Neural cell (in vitro differentiated cells): ENCODE results near the gene PLET1. TPM values are rescaled to one million over a fixed set of nuclear protein-coding genes. Genes with fewer than 3 reads are reported as not detected.

Experiments
- H2AFZ ChIP-seq: fragments of 200-600, 300-800 bp; sonication (generic), shearing (Covaris generic); 2 replicates; pipeline ENCODE4 v1.6.0; 2014; ENCODE audit warnings: low read depth, mild to moderate bottlenecking, antibody characterized with exemption, low read length, moderate library complexity
- H3F3A ChIP-seq: fragments of 200-600 bp; shearing (Covaris generic); 2 replicates; pipeline ENCODE4 v1.6.1; 2016; ENCODE audit warnings: mild to moderate bottlenecking, moderate library complexity, mixed read lengths, antibody characterized with exemption, low read length; ENCODE audit not compliant: insufficient read depth, poor library complexity, severe bottlenecking
- H3K27ac ChIP-seq: fragments of 200-600, 300-800 bp; sonication (generic), shearing (Covaris generic); 2 replicates; pipeline ENCODE4 v1.5.1; 2014; ENCODE audit warnings: mild to moderate bottlenecking, low read length, moderate library complexity
- H3K27me3 ChIP-seq: fragments of 300-800, 200-600 bp; sonication (generic), shearing (Covaris generic); 2 replicates; pipeline ENCODE4 v1.6.0; 2014; ENCODE audit warnings: mild to moderate bottlenecking, low read depth, low read length, moderate library complexity; ENCODE audit not compliant: insufficient read depth
- H3K36me3 ChIP-seq: fragments of 300-800, 200-600 bp; sonication (generic), shearing (Covaris generic); 2 replicates; pipeline ENCODE4 v1.5.1; 2014; ENCODE audit warnings: mild to moderate bottlenecking, antibody characterized with exemption, low read length, moderate library complexity; ENCODE audit not compliant: insufficient read depth
- H3K4me2 ChIP-seq: fragments of 300-800, 200-600 bp; sonication (generic), shearing (Covaris generic); 2 replicates; pipeline ENCODE4 v1.6.0; 2014; ENCODE audit warnings: mild to moderate bottlenecking, low read length
- H3K4me3 ChIP-seq: fragments of 300-800, 200-600 bp; sonication (generic), shearing (Covaris generic); 2 replicates; pipeline ENCODE4 v1.5.1; 2014; ENCODE audit warnings: mild to moderate bottlenecking, low read length, moderate library complexity
- H3K79me2 ChIP-seq: fragments of 200-600 bp; shearing (Covaris generic); replicated peaks from 2 replicates; pipeline ENCODE4 v1.6.0; 2014; ENCODE audit warnings: mild to moderate bottlenecking, low read length, moderate library complexity; ENCODE audit not compliant: insufficient read depth
- H3K9ac ChIP-seq: fragments of 300-800, 200-600 bp; sonication (generic), shearing (Covaris generic); 2 replicates; pipeline ENCODE4 v1.6.1; 2016; ENCODE audit warnings: mild to moderate bottlenecking, low read length, mixed read lengths
- H3K9me2 ChIP-seq: fragments of 200-600 bp; shearing (Covaris generic); 2 replicates; pipeline ENCODE4 v1.6.1; 2016; ENCODE audit warnings: mild to moderate bottlenecking, low read length, mixed read lengths; ENCODE audit not compliant: insufficient read depth
- H3K9me3 ChIP-seq: fragments of 200-600, 300-800 bp; sonication (generic), shearing (Covaris generic); 2 replicates; pipeline ENCODE4 v1.6.1; 2016; ENCODE audit warnings: mild to moderate bottlenecking, mixed run types, low read length, moderate library complexity, mixed read lengths
- H4K20me1 ChIP-seq: fragments of 200-600 bp; shearing (Covaris generic); 2 replicates; pipeline ENCODE4 v1.6.1; 2016; ENCODE audit warnings: mild to moderate bottlenecking, mixed run types; ENCODE audit not compliant: insufficient read depth
- CTCF ChIP-seq: fragments of 450-650 bp; IDR thresholded peaks from 2 replicates; pipeline ENCODE4 v1.5.1; 2014; ENCODE audit warnings: antibody characterized with exemption, mild to moderate bottlenecking, moderate library complexity; ENCODE audit not compliant: poor library complexity, severe bottlenecking
- EP300 ChIP-seq: fragments of 450-650 bp; conservative IDR thresholded peaks from 2 replicates; pipeline ENCODE4 v1.6.1; 2014; ENCODE audit warnings: antibody characterized with exemption, mild to moderate bottlenecking, moderate library complexity; ENCODE audit not compliant: poor library complexity, severe bottlenecking
- EZH2 ChIP-seq: fragments of 200-600, 300-800 bp; shearing (Covaris generic), sonication (generic); IDR thresholded peaks from 2 replicates; pipeline ENCODE4 v1.6.1; 2014; ENCODE audit warnings: antibody characterized with exemption, low read length, borderline replicate concordance, mild to moderate bottlenecking; ENCODE audit not compliant: insufficient read depth, poor library complexity, severe bottlenecking
- MXI1 ChIP-seq: fragments of 450-650 bp; conservative IDR thresholded peaks from 2 replicates; pipeline ENCODE4 v1.6.1; 2014; ENCODE audit warnings: antibody characterized with exemption, mild to moderate bottlenecking; ENCODE audit not compliant: poor library complexity, severe bottlenecking
- POLR2AphosphoS5 ChIP-seq: IDR thresholded peaks from 2 replicates; pipeline ENCODE4 v1.6.1; 2012
- RAD21 ChIP-seq: fragments of 450-650 bp; conservative IDR thresholded peaks from 2 replicates; pipeline ENCODE4 v1.6.1; 2014; ENCODE audit warnings: antibody characterized with exemption, mild to moderate bottlenecking, moderate library complexity
- REST ChIP-seq: IDR thresholded peaks from 2 replicates; pipeline ENCODE4 v1.6.1; 2012; ENCODE audit warnings: borderline replicate concordance
- SMC3 ChIP-seq: fragments of 450-650 bp; conservative IDR thresholded peaks from 2 replicates; pipeline ENCODE4 v1.6.1; 2014; ENCODE audit warnings: antibody characterized with exemption, mild to moderate bottlenecking, moderate library complexity; ENCODE audit not compliant: poor library complexity
- TAF1 ChIP-seq: IDR thresholded peaks from 2 replicates; pipeline ENCODE4 v1.6.1; 2012; ENCODE audit warnings: low read depth
- polyA plus RNA-seq: library from polyadenylated mRNA; depleted of rRNA; stranded (reverse); fragments of >200 nt; gene quantifications from 2 replicates; pipeline ENCODE4 v1.2.3, GENCODE V29; 2014

Gene PLET1
- polyA plus RNA-seq, 1 donor from 2014 or later: not detected

- Histone ChIP-seq H3K9me2 (no peaks in the 10 kb centered on the region), H3K4me2 (no peak overlapping the region), H4K20me1 (no peaks in the 10 kb centered on the region), H3K9me3 (no peaks in the 10 kb centered on the region), H3F3A (no peaks in the 10 kb centered on the region), H3K4me3 (no peak overlapping the region), H2AFZ (no peak overlapping the region), H3K27ac (no peak overlapping the region), H3K27me3 (no peaks in the 10 kb centered on the region), H3K36me3 (no peaks in the 10 kb centered on the region), H3K79me2 (no peaks in the 10 kb centered on the region), H3K9ac (no peak overlapping the region)
- TF ChIP-seq MXI1: no peak
- TF ChIP-seq REST: no peak
- TF ChIP-seq POLR2AphosphoS5: no peak
- TF ChIP-seq CTCF: no peak
- TF ChIP-seq EP300: no peak
- TF ChIP-seq TAF1: no peak
- TF ChIP-seq RAD21: no peak
- no peak for TF ChIP-seq EZH2
- TF ChIP-seq SMC3: no peak
Observed at GRCh38 chr11:112300094-112300786, 39.6 kb upstream of the PLET1 start.

- H3K79me2 ChIP-seq: no peaks in the 10 kb centered on the region
- H3K27me3 ChIP-seq: no peaks in the 10 kb centered on the region
- TF ChIP-seq EZH2: no peak
- no peak for TF ChIP-seq TAF1
- TF ChIP-seq EP300: no peak
- no peak for TF ChIP-seq POLR2AphosphoS5
- TF ChIP-seq REST: no peak
- H3F3A ChIP-seq: no peaks in the 10 kb centered on the region
- no peak overlapping the region for H2AFZ ChIP-seq
- H3K9me2 ChIP-seq: no peaks in the 10 kb centered on the region
- H3K27ac ChIP-seq: no peak overlapping the region
- no peak overlapping the region for H3K9ac ChIP-seq
- H3K4me3 ChIP-seq: no peak overlapping the region
- H3K36me3 ChIP-seq: no peaks in the 10 kb centered on the region
- H3K4me2 ChIP-seq: no peak overlapping the region
- no peaks in the 10 kb centered on the region for H4K20me1 ChIP-seq
- H3K9me3 ChIP-seq: no peaks in the 10 kb centered on the region
Observed at GRCh38 chr11:112298535-112298934, 37.9 kb upstream of the PLET1 start.
